ENCODE measurements around the gene ZNF345.

- TF ChIP-seq CTCF (IDR thresholded peaks at IDR 0.05; ENCODE audit: poor library complexity, severe bottlenecking): no peak
- no peak for TF ChIP-seq TAF1 (IDR thresholded peaks at IDR 0.05; ENCODE audit: low read depth)
- no peak for TF ChIP-seq SMC3 (conservative IDR thresholded peaks at IDR 0.05; ENCODE audit: poor library complexity)
- no peak for TF ChIP-seq EZH2 (IDR thresholded peaks at IDR 0.05; ENCODE audit: borderline replicate concordance, insufficient read depth, low read length, poor library complexity, severe bottlenecking)
- TF ChIP-seq POLR2AphosphoS5 (IDR thresholded peaks at IDR 0.05): no peak
- TF ChIP-seq EP300 (conservative IDR thresholded peaks at IDR 0.05; ENCODE audit: poor library complexity, severe bottlenecking): no peak
- no peak for TF ChIP-seq RAD21 (conservative IDR thresholded peaks at IDR 0.05)
These were observed 44.2 kb downstream of the ZNF345 start for GRCh38 chr19:36894849-36895383.
